SKM-1 (cell line): ENCODE results near the gene CD209.

Experiments used
- DNase-seq: peaks from one replicate; lab custom pipeline; 2025; ENCODE audit not compliant: unreplicated experiment; lab: John Stamatoyannopoulos, UW

Gene CD209

GRCh38 chr19:7739211-7739755 lies 8.1 kb downstream of the CD209 start:
- DNase-seq: no peak

- DNase-seq: no peak
Measured at GRCh38 chr19:7738023-7738422, 9.3 kb downstream of the CD209 start.

- no peak for DNase-seq
Measured at GRCh38 chr19:7737215-7737614, 10.1 kb downstream of the CD209 start.

- no peak for DNase-seq
Measured at GRCh38 chr19:7736148-7736547, 11.2 kb downstream of the CD209 start.

- DNase-seq: peak; percentile 72
Measured at GRCh38 chr19:7734220-7735203, 12.8 kb downstream of the CD209 start.

GRCh38 chr19:7733376-7733775 lies 14.0 kb downstream of the CD209 start:
- DNase-seq: no peak

GRCh38 chr19:7732045-7732444 lies 15.3 kb downstream of the CD209 start, which contains the start of gene CLEC4G:
CLEC4G (minus strand) TSS chr19:7732110; CDS start chr19:7732102, 8 bp downstream.
- DNase-seq: no peak

GRCh38 chr19:7731615-7732014 lies 15.7 kb downstream of the CD209 start:
- DNase-seq: no peak

GRCh38 chr19:7731218-7731595 lies 16.1 kb downstream of the CD209 start:
- DNase-seq: no peak

GRCh38 chr19:7730286-7731217 lies 16.8 kb downstream of the CD209 start:
- no peak for DNase-seq

GRCh38 chr19:7729831-7730285 lies 17.5 kb downstream of the CD209 start:
- no peak for DNase-seq

- DNase-seq: no peak
Measured at GRCh38 chr19:7729211-7729610, 18.1 kb downstream of the CD209 start.

GRCh38 chr19:7725791-7726190 lies 21.5 kb downstream of the CD209 start:
- DNase-seq: no peak

- DNase-seq: no peak
Measured at GRCh38 chr19:7722231-7722651, 25.1 kb downstream of the CD209 start.

GRCh38 chr19:7720351-7720750 lies 27.0 kb downstream of the CD209 start:
- DNase-seq: no peak

- no peak for DNase-seq
Measured at GRCh38 chr19:7718668-7719067, 28.7 kb downstream of the CD209 start.

- DNase-seq: no peak
Measured at GRCh38 chr19:7716762-7717161, 30.6 kb downstream of the CD209 start.

GRCh38 chr19:7715671-7716070 lies 31.7 kb downstream of the CD209 start:
- DNase-seq: no peak

- no peak for DNase-seq
Measured at GRCh38 chr19:7710616-7711015, 36.7 kb downstream of the CD209 start.

GRCh38 chr19:7709932-7710460 lies 37.3 kb downstream of the CD209 start:
- no peak for DNase-seq

GRCh38 chr19:7706955-7707456 lies 40.3 kb downstream of the CD209 start:
- DNase-seq: no peak
